K562 (cell line): Measurements from ENCODE around the gene ISM1. TPM values are rescaled to one million over a fixed set of nuclear protein-coding genes. Genes with fewer than 3 reads are reported as not detected.

ENCODE experiments used
- ATAC-seq: fragments of 200-7000 bp; cut with Tn5 transposase; 3 replicates; pipeline ENCODE4 v1.9.1; 2020; ENCODE audit warnings: moderate library complexity
- BruUV-seq: library from RNA; stranded (reverse); fragments of 400-500 nt; replicated peaks from 2 replicates; lab custom pipeline; 2021; lab: Mats Ljungman, UMichigan
- CTCF ChIA-PET: fragments of 300-600 bp; formaldehyde crosslinking; extraction: SDS; loops from one replicate; lab custom pipeline; 2021; ENCODE audit warnings: low intra/inter-chr PET ratio; lab: Yijun Ruan, JAX
- POLR2A ChIA-PET: fragments of 300-600, 350-650 bp; sonication (Branson Sonifier 250); formaldehyde crosslinking; extraction: SDS; loops from one replicate; lab custom pipeline; 2021; ENCODE audit warnings: antibody characterized with exemption, inconsistent platforms; lab: Yijun Ruan, JAX
- DNase-seq, 4 experiments: peaks; one replicate each; pipeline versions ENCODE4 v3.0.0 to v3.0.0-alpha.2; 2011 to 2018; ENCODE audit warnings: low spot score in 3 of 4, mixed read lengths in 3 of 4; ENCODE audit errors: extremely low read depth in 1 of 4
- FAIRE-seq: peaks from 2 replicates; lab custom pipeline; 2011; peaks lifted over from hg19 to GRCh38; lab: Jason Lieb, UNC
- H2AFZ ChIP-seq: 2 replicates; pipeline ENCODE4 v1.6.0; 2011; ENCODE audit warnings: low read depth, low read length, control low read depth, inconsistent platforms
- H3K27ac ChIP-seq: fragments of 200-600 bp; 3 replicates; pipeline ENCODE4 v1.8.0; 2011; ENCODE audit warnings: low read depth, mild to moderate bottlenecking, control low read depth, inconsistent platforms, low read length, moderate library complexity, mixed read lengths; ENCODE audit errors: extremely low read depth
- H3K27me3 ChIP-seq, 2 experiments: fragments of 300-600 bp in 1 of 2; 2 replicates in 1 of 2; 3 replicates in 1 of 2; pipeline versions ENCODE4 v1.6.0 to v1.8.0; 2011; ENCODE audit warnings: inconsistent platforms in 2 of 2, low read length in 2 of 2, mild to moderate bottlenecking in 1 of 2, mixed read lengths in 1 of 2, moderate library complexity in 1 of 2; ENCODE audit not compliant: control insufficient read depth in 2 of 2, insufficient read depth in 2 of 2
- H3K36me3 ChIP-seq: fragments of 300-600 bp; 3 replicates; pipeline ENCODE4 v1.8.0; 2011; ENCODE audit warnings: mild to moderate bottlenecking, low read length, inconsistent platforms; ENCODE audit not compliant: control insufficient read depth, insufficient read depth
- H3K4me1 ChIP-seq, 2 experiments: fragments of 200-600 bp in 1 of 2; replicated peaks in 1 of 2; 2 replicates in 1 of 2; 3 replicates in 1 of 2; pipeline versions ENCODE4 v1.5.1 to v1.8.0; 2011; ENCODE audit warnings: inconsistent platforms in 2 of 2, low read length in 2 of 2, mild to moderate bottlenecking in 1 of 2, mixed read lengths in 1 of 2, moderate library complexity in 1 of 2; ENCODE audit not compliant: control insufficient read depth in 2 of 2, insufficient read depth in 2 of 2
- H3K4me2 ChIP-seq: 2 replicates; pipeline ENCODE4 v1.6.1; 2011; ENCODE audit warnings: low read length, control low read depth, inconsistent platforms, mixed read lengths; ENCODE audit not compliant: insufficient read depth
- H3K4me3 ChIP-seq: fragments of 200-600 bp; sonication (generic), shearing (Covaris generic); 2 replicates; pipeline ENCODE4 v1.5.1; 2016; ENCODE audit warnings: control low read depth, inconsistent platforms
- H3K79me2 ChIP-seq: fragments of 200-600 bp; 3 replicates; pipeline ENCODE4 v1.8.0; 2011; ENCODE audit warnings: low read length, inconsistent platforms; ENCODE audit not compliant: control insufficient read depth, insufficient read depth
- H3K9ac ChIP-seq, 2 experiments: 2 replicates each; pipeline versions ENCODE4 v1.6.0 to v1.6.1; 2011; ENCODE audit warnings: low read depth in 2 of 2, low read length in 2 of 2, control low read depth in 1 of 2, inconsistent platforms in 1 of 2, mild to moderate bottlenecking in 1 of 2, mixed read lengths in 1 of 2; ENCODE audit not compliant: insufficient read depth in 1 of 2
- H3K9me1 ChIP-seq: one replicate; pipeline ENCODE4 v1.6.0; 2011; ENCODE audit warnings: inconsistent platforms, mild to moderate bottlenecking, low read length, moderate library complexity; ENCODE audit not compliant: control insufficient read depth, insufficient read depth
- H3K9me3 ChIP-seq: replicated peaks from 2 replicates; pipeline ENCODE4 v1.5.1; 2011; ENCODE audit warnings: low read depth, low read length, inconsistent platforms; ENCODE audit not compliant: control insufficient read depth, insufficient read depth
- H4K20me1 ChIP-seq: replicated peaks from 2 replicates; pipeline ENCODE4 v1.6.1; 2011; ENCODE audit warnings: low read length, inconsistent platforms, mixed read lengths; ENCODE audit not compliant: control insufficient read depth, insufficient read depth
- BHLHE40 ChIP-seq: IDR thresholded peaks from 2 replicates; pipeline ENCODE4 v1.6.1; 2011; ENCODE audit warnings: low read length, improper control_type of control experiment
- CBFB ChIP-seq: sonication (generic); formaldehyde crosslinking; IDR thresholded peaks from 2 replicates; pipeline ENCODE4 v1.4.0; 2020; ENCODE audit warnings: mild to moderate bottlenecking, missing genetic modification reagents
- HDAC8 ChIP-seq: fragments of 450-650 bp; IDR thresholded peaks from 2 replicates; pipeline ENCODE4 v1.6.1; 2016; ENCODE audit warnings: mild to moderate bottlenecking, missing genetic modification characterization, moderate library complexity, missing compliant biosample characterization
- KDM1A ChIP-seq, 2 experiments: fragments of 450-650 bp; IDR thresholded peaks; 2 replicates each; pipeline ENCODE4 v1.6.1; 2016; ENCODE audit warnings: mild to moderate bottlenecking in 2 of 2
- NR2C1 ChIP-seq, 2 experiments: fragments of 450-650 bp; IDR thresholded peaks; 2 replicates each; pipeline ENCODE4 v1.6.1; 2017; ENCODE audit warnings: mild to moderate bottlenecking in 2 of 2, antibody characterized with exemption in 1 of 2, inconsistent platforms in 1 of 2, missing compliant biosample characterization in 1 of 2, missing genetic modification characterization in 1 of 2
- PCBP1 ChIP-seq: fragments of 200-400 bp; formaldehyde crosslinking; IDR thresholded peaks from 2 replicates; pipeline ENCODE4 v1.6.1; 2018; ENCODE audit warnings: mild to moderate bottlenecking, low read depth, low read length; ENCODE audit not compliant: poor library complexity, severe bottlenecking
- POLR2G ChIP-seq: fragments of 200-400 bp; formaldehyde crosslinking; IDR thresholded peaks from 2 replicates; pipeline ENCODE4 v1.6.1; 2017; ENCODE audit warnings: low read depth, mild to moderate bottlenecking, antibody characterized with exemption, low read length, moderate library complexity
- RAD21 ChIP-seq, 2 experiments: fragments of 250-450 bp in 1 of 2; fragments of 450-650 bp in 1 of 2; sonication (Bioruptor Pico) in 1 of 2; formaldehyde crosslinking in 1 of 2; IDR thresholded peaks in 1 of 2; conservative IDR thresholded peaks in 1 of 2; 2 replicates each; pipeline versions ENCODE4 v1.4.0 to v1.8.0; 2020 to 2022; ENCODE audit warnings: mild to moderate bottlenecking in 2 of 2, moderate library complexity in 1 of 2
- SMAD3 ChIP-seq: fragments of 450-650 bp; formaldehyde crosslinking; conservative IDR thresholded peaks from 2 replicates; pipeline ENCODE4 v1.4.0; 2020; ENCODE audit warnings: mild to moderate bottlenecking
- SMC3 ChIP-seq: conservative IDR thresholded peaks from 2 replicates; pipeline ENCODE4 v1.6.1; 2011; ENCODE audit warnings: low read depth, low read length, improper control_type of control experiment; ENCODE audit not compliant: insufficient read depth
- SOX6 ChIP-seq: fragments of 450-650 bp; IDR thresholded peaks from 2 replicates; pipeline ENCODE4 v1.6.1; 2014; ENCODE audit warnings: mild to moderate bottlenecking
- ZNF717 ChIP-seq: fragments of 250-450 bp; sonication (Bioruptor Pico); IDR thresholded peaks from 2 replicates; pipeline ENCODE4 v1.5.0; 2021
- WGBS: fragments of 100-300 bp; shearing (Covaris generic); methylation state at CpG from one replicate; pipeline ENCODE4 v1.1.6; 2016; ENCODE audit warnings: low coverage, mixed read lengths; ENCODE audit not compliant: insufficient coverage; ENCODE audit errors: missing lambda C conversion rate; 5-methylcytosine and 5-hydroxymethylcytosine counted together
- in situ Hi-C: fragments of 300-500 bp; cut with MboI; formaldehyde crosslinking; loops from 4 replicates; pipeline ENCODE4 v1.15.0; 2018; ENCODE audit warnings: inconsistent platforms, mixed read lengths
- intact Hi-C: fragments of 100-400 bp; cut with micrococcal nuclease; formaldehyde crosslinking; loops from 2 replicates; pipeline ENCODE4 v1.14.2; 2022
- polyA plus RNA-seq, 8 experiments: library from polyadenylated mRNA; depleted of rRNA in 4 of 8; stranded (reverse) in 5 of 8; unstranded in 3 of 8; fragments of >200 nt; fragmentation: Nextera tagmentation in 2 of 8; fragmentation: Illumina TruSeq in 1 of 8; extraction: Ambion mirVana in 2 of 8; extraction: Trizol in 1 of 8; gene quantifications; 2 replicates each; pipeline versions ENCODE4 v1.2.1 to v1.2.3, GENCODE V29; 2011 to 2014; ENCODE audit warnings: inconsistent platforms in 1 of 8, missing spikeins in 1 of 8
- total RNA-seq, 7 experiments: library from RNA; depleted of rRNA in 6 of 7; stranded (reverse); fragments of >200 nt in 6 of 7; fragmentation: Illumina TruSeq in 2 of 7; extraction: Trizol in 2 of 7; gene quantifications; 2 replicates each; pipeline versions ENCODE4 v1.2.1 to v1.2.3, GENCODE V29; 2011 to 2021; ENCODE audit warnings: low replicate concordance in 1 of 7
- TF ChIP-seq, protein P1 (sequence below), 3 experiments: IDR thresholded peaks in 2 of 3; conservative IDR thresholded peaks in 1 of 3; 2 replicates each; pipeline ENCODE4 v1.5.1; 2011 to 2012; ENCODE audit warnings: low read length in 3 of 3, mild to moderate bottlenecking in 3 of 3, control low read depth in 2 of 3, improper control_type of control experiment in 1 of 3, inconsistent platforms in 1 of 3, low read depth in 1 of 3, mixed read lengths in 1 of 3, moderate library complexity in 1 of 3; ENCODE audit not compliant: insufficient read depth in 2 of 3
- TF ChIP-seq, protein P2 (sequence below): fragments of 450-650 bp; IDR thresholded peaks from 2 replicates; pipeline ENCODE4 v1.6.1; 2018; ENCODE audit not compliant: partially characterized antibody

The ISM1 gene
- total and polyA plus RNA-seq, 9 of the 15 experiments (the other 6 are each of a cell fraction or from before 2014, with no cell fraction given), result not detected

DNA sequence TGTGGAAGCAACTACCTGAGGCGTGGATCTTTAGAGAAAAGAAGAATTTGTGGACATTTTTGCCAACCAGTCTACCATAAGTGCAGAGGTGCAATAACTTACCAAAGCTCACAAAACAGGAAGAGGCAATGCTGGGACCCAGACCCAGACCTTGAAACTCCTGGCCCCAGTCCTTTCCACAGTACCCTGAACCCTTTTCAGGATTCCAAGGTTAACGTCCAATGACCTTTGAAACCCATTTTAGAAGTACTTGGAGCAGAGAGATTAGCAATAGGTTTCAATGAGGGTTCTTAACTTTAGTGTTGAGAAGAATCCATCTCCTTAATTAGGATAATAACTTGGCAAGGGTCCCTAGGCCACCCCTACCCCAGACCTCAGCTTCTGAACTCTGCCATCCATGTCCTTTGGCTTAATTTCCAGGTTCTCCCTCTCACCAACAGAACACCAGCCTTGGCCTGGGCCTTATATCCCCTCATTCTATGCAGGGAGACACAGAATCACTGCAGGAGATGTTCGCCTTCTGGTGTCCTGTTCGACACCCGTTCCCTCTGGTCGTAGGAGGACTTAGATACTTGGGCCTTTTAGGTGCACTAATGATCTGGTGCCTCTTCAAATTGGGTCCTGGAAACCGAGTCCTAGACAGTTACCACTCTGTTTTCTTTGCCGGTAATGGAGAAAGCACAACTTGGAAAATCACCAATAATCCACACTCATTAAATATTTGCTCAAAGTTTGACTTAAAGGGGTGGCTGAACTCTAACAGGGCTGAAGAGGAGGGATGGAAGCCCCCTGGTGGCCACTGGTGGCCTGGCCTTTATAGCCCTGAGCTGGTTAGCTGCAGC is 40.6 kb downstream of the ISM1 start:
- CTCF ChIA-PET, result no interaction called here
- no peaks in the 10 kb centered on the region for H3K27me3 ChIP-seq
- DNase-seq, result peak; percentile 42 to 56 (median 50)
- BruUV-seq, result no TSS peak
- no peaks in the 10 kb centered on the region for H3K79me2 ChIP-seq
- no peaks in the 10 kb centered on the region for H4K20me1 ChIP-seq
- H2AFZ ChIP-seq, result no peak overlapping the region
- ATAC-seq, result peak; percentile 96
- no peaks in the 10 kb centered on the region for H3K9me1 ChIP-seq
- no peak overlapping the region for H3K4me2 ChIP-seq
- no peak overlapping the region for H3K27ac ChIP-seq
- FAIRE-seq, result peak; percentile 26
- no peaks in the 10 kb centered on the region for H3K36me3 ChIP-seq
- in situ Hi-C loops, result no loop called here
- no peaks in the 10 kb centered on the region for H3K4me1 ChIP-seq
- POLR2A ChIA-PET, result interaction anchor here (0.5 to 0.7 kb wide), 2 partner anchors 322 to 847 kb away, joined by 3 to 4 read pairs; no protein-coding TSS in a partner anchor
- no peak overlapping the region for H3K9ac ChIP-seq
- H3K4me3 ChIP-seq, result no peak overlapping the region
- intact Hi-C loops, result loop anchor here (2.0 kb wide), 1 partner anchor 143 kb away; no protein-coding TSS in a partner anchor
- H3K9me3 ChIP-seq, result no peaks in the 10 kb centered on the region
- WGBS, result 5% methylated on average over 7 of the region's 8 CpGs
- TF ChIP-seq KDM1A (IDR thresholded peaks at IDR 0.05) (no peak), SOX6 (no peak), BHLHE40 (no peak), ZNF717 (CRISPR knock-in tag) (no peak), POLR2G (no peak), CBFB (CRISPR knock-in tag) (no peak), PCBP1 (no peak), HDAC8 (tag) (no peak), SMAD3 (CRISPR knock-in tag) (no peak), RAD21 (CRISPR knock-in tag; conservative IDR thresholded peaks at IDR 0.05 in 1 of 2, IDR thresholded peaks at IDR 0.05 in 1 of 2) (peak in 1 of 2 experiments; percentile 39; a peak in 2 of 4 replicates), SMC3 (0 out of 2 replicates have a peak, but pooled peaks have one; percentile 28), NR2C1 (IDR thresholded peaks at IDR 0.05) (no peak), NR2C1 (tag; IDR thresholded peaks at IDR 0.05) (no peak)
- TF ChIP-seq, protein P1, sequence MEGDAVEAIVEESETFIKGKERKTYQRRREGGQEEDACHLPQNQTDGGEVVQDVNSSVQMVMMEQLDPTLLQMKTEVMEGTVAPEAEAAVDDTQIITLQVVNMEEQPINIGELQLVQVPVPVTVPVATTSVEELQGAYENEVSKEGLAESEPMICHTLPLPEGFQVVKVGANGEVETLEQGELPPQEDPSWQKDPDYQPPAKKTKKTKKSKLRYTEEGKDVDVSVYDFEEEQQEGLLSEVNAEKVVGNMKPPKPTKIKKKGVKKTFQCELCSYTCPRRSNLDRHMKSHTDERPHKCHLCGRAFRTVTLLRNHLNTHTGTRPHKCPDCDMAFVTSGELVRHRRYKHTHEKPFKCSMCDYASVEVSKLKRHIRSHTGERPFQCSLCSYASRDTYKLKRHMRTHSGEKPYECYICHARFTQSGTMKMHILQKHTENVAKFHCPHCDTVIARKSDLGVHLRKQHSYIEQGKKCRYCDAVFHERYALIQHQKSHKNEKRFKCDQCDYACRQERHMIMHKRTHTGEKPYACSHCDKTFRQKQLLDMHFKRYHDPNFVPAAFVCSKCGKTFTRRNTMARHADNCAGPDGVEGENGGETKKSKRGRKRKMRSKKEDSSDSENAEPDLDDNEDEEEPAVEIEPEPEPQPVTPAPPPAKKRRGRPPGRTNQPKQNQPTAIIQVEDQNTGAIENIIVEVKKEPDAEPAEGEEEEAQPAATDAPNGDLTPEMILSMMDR (IDR thresholded peaks at IDR 0.05 in 2 of 3, conservative IDR thresholded peaks at IDR 0.05 in 1 of 3; ENCODE audit: insufficient read depth in 2 of 3, low read depth in 1 of 3, low read length in 3 of 3), result peak; percentile 51 to 74 (median 56)
- TF ChIP-seq, protein P2, sequence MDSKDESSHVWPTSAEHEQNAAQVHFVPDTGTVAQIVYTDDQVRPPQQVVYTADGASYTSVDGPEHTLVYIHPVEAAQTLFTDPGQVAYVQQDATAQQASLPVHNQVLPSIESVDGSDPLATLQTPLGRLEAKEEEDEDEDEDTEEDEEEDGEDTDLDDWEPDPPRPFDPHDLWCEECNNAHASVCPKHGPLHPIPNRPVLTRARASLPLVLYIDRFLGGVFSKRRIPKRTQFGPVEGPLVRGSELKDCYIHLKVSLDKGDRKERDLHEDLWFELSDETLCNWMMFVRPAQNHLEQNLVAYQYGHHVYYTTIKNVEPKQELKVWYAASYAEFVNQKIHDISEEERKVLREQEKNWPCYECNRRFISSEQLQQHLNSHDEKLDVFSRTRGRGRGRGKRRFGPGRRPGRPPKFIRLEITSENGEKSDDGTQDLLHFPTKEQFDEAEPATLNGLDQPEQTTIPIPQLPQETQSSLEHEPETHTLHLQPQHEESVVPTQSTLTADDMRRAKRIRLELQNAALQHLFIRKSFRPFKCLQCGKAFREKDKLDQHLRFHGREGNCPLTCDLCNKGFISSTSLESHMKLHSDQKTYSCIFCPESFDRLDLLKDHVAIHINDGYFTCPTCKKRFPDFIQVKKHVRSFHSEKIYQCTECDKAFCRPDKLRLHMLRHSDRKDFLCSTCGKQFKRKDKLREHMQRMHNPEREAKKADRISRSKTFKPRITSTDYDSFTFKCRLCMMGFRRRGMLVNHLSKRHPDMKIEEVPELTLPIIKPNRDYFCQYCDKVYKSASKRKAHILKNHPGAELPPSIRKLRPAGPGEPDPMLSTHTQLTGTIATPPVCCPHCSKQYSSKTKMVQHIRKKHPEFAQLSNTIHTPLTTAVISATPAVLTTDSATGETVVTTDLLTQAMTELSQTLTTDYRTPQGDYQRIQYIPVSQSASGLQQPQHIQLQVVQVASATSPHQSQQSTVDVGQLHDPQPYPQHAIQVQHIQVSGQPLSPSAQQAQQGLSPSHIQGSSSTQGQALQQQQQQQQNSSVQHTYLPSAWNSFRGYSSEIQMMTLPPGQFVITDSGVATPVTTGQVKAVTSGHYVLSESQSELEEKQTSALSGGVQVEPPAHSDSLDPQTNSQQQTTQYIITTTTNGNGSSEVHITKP, result no peak
